SJSA1 (cell line): ENCODE results near the gene CAPN1. TPM values are rescaled to one million over a fixed set of nuclear protein-coding genes. Genes with fewer than 3 reads are reported as not detected.
"Not testable (repeated sequence)": the region's sequence is repeated elsewhere in the genome, so short reads cannot be mapped to it uniquely, and the experiment has no call there.

Experiments
- DNase-seq, 2 experiments: peaks; one replicate each; pipeline ENCODE4 v3.0.0-alpha.2; 2015 to 2020; ENCODE audit warnings: low spot score in 2 of 2, low read depth in 1 of 2
- H3K27ac ChIP-seq: fragments of 250-450 bp; sonication (Bioruptor Pico); 2 replicates; pipeline ENCODE4 v1.5.1; 2020; ENCODE audit warnings: mild to moderate bottlenecking, moderate library complexity
- H3K27me3 ChIP-seq: fragments of 250-450 bp; sonication (Bioruptor Pico); replicated peaks from 2 replicates; pipeline ENCODE4 v1.5.1; 2020; ENCODE audit warnings: mild to moderate bottlenecking, moderate library complexity
- H3K36me3 ChIP-seq: fragments of 250-450 bp; sonication (Bioruptor Pico); 2 replicates; pipeline ENCODE4 v1.5.1; 2020; ENCODE audit warnings: mild to moderate bottlenecking
- H3K4me1 ChIP-seq: fragments of 250-450 bp; sonication (Bioruptor Pico); replicated peaks from 2 replicates; pipeline ENCODE4 v1.6.1; 2021; ENCODE audit warnings: mild to moderate bottlenecking
- H3K4me3 ChIP-seq: fragments of 250-450 bp; sonication (Bioruptor Pico); 2 replicates; pipeline ENCODE4 v1.5.1; 2020; ENCODE audit warnings: mild to moderate bottlenecking
- H3K9me3 ChIP-seq: fragments of 250-450 bp; sonication (Bioruptor Pico); replicated peaks from 2 replicates; pipeline ENCODE4 v1.5.1; 2020; ENCODE audit warnings: mild to moderate bottlenecking
- total RNA-seq: library from RNA; depleted of rRNA; stranded (reverse); fragments of >200 nt; shearing (Covaris generic); gene quantifications from 2 replicates; pipeline ENCODE4 v1.2.3, GENCODE V29; 2014

The CAPN1 gene
- total RNA-seq, 1 experiment from 2014 or later: 177 TPM

DNA sequence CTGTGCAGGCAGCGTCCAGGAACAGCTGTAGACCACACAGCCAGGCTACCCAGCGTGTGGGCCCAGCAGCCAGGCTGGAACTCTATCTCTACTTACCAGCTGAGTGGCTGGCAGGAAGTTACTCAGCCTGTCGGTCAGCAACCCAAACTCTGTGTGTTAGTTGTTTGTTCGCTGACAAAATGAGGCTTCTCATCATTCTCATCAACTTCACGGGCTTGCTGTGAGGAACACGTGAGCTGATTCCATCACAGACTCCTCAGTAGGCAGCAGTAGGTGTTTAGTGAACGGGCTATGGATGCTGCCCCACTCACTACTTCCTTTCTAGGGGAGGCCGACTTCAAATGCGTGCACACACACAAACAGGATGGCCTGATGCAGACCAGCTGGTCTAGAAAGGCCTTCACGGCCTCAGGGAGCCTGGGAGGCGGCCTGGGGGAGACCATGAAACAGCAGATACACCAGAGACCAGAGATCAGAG, 12.5 kb upstream of the CAPN1 start:
- H3K27me3 ChIP-seq: no peaks in the 10 kb centered on the region
- H3K9me3 ChIP-seq: no peaks in the 10 kb centered on the region
- no peak overlapping the region for H3K4me3 ChIP-seq
- peaks cover 20% of the 10 kb centered on the region for H3K4me1 ChIP-seq
- no peaks in the 10 kb centered on the region for H3K36me3 ChIP-seq
- peak; percentile 73 to 79 for DNase-seq
- H3K27ac ChIP-seq: peak overlapping the region; percentile 66

GRCh38 chr11:65170058-65170534, 11.6 kb upstream of the CAPN1 start, which contains the start of gene SPDYC:
Gene SPDYC, plus strand, starts transcription at chr11:65170233. Its CDS starts 1,125 bp downstream, at chr11:65171358.
- Histone ChIP-seq H3K27me3 (no peaks in the 10 kb centered on the region), H3K36me3 (no peaks in the 10 kb centered on the region), H3K4me1 (peaks cover 20% of the 10 kb centered on the region), H3K9me3 (no peaks in the 10 kb centered on the region), H3K27ac (peak within 1 kb of the TSS; percentile 66), H3K4me3 (no peak within 1 kb of the TSS)
- DNase-seq: no peak

- H3K36me3 ChIP-seq: no peaks in the 10 kb centered on the region
- no peaks in the 10 kb centered on the region for H3K27me3 ChIP-seq
- no peaks in the 10 kb centered on the region for H3K9me3 ChIP-seq
- H3K4me1 ChIP-seq: peaks cover 20% of the 10 kb centered on the region
- no peak overlapping the region for H3K4me3 ChIP-seq
- DNase-seq: no peak
- no peak overlapping the region for H3K27ac ChIP-seq
Observed at GRCh38 chr11:65172600-65172999, 9.1 kb upstream of the CAPN1 start.

- not testable (repeated sequence) for H3K27ac ChIP-seq, H3K4me1 ChIP-seq, H3K4me3 ChIP-seq, H3K36me3 ChIP-seq, H3K27me3 ChIP-seq, H3K9me3 ChIP-seq
- peak in 1 of 2 experiments; percentile 47 for DNase-seq
Observed at GRCh38 chr11:65174571-65175010, 7.1 kb upstream of the CAPN1 start.

DNA sequence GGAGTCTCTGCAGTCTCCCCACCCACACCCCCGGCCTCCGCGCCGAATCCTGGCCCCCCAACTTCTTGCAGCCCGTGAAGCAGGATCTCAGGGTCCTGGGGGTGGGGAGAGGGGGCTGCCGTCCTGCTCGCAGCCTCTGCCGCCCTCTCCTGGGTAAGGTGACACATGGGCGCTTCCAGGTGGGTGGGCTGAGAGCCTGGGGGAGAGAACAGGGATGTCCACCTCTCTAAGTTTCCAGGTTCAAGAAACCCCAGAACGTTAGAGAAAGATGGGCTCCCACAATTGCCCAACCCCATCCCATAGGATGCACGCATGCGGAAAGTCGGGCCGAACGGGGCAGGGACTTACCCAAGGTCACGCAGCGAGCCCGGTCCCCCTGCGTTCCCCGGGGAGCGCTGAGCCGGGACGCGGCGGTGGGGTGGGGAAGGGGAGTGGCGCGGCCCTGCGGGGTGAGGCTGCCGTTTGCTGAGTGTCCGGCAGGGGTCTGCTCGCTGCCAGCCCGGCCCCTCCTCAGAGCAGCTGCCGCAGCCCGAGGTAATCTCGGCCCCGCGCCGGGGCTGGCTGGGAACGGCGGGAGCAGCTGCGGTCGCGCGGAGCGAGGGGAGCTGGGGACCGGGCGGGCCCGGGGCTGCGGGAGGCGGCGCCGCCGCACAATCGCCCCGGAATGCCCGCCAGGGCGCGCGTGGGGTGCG, 705 bp upstream of the CAPN1 start:
- Histone ChIP-seq H3K9me3 (no peaks in the 10 kb centered on the region; the same call in 1 of the 2 replicates), H3K27me3 (no peaks in the 10 kb centered on the region), H3K4me1 (peaks cover 22% of the 10 kb centered on the region), H3K27ac (peak overlapping the region; percentile 51), H3K4me3 (peak overlapping the region; percentile 94), H3K36me3 (peaks cover 42% of the 10 kb centered on the region)
- peak; percentile 90 for DNase-seq

DNA sequence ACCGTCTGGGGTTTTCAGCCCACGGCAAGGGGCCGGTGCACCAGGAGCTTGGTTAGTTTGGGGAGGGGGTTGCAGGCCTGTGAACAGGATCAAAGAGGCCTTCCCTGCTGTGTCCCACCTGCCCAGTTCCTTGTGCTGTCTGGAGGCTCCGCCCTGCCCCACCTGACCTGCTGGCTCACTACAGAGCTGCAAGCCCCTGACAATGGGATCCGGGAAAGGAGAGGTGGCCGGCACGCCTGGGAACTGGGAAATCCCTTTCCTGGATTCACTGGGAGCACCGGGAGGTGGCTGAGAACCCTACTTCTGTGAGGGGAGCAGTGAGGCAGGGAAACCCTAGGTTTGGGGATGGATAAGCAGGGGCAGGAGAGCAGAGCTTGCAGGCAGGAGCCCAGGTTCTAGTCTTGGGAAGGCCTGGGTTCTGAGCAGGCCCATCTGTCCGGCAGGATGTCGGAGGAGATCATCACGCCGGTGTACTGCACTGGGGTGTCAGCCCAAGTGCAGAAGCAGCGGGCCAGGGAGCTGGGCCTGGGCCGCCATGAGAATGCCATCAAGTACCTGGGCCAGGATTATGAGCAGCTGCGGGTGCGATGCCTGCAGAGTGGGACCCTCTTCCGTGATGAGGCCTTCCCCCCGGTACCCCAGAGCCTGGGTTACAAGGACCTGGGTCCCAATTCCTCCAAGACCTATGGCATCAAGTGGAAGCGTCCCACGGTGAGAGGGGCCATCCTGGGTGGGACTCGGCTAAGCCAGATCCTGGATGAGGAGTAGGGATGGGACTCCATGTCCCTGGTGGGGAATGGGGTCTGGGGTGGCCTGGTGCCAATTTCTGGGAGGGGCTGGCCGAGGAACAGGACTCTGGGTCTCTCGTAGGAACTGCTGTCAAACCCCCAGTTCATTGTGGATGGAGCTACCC, 786 bp downstream of the CAPN1 start:
- peak overlapping the region; percentile 57 for H3K27ac ChIP-seq
- H3K9me3 ChIP-seq: no peaks in the 10 kb centered on the region; the same call in 1 of the 2 replicates
- H3K4me3 ChIP-seq: peak overlapping the region; percentile 94
- peaks cover 22% of the 10 kb centered on the region for H3K4me1 ChIP-seq
- peak; percentile 54 to 65 for DNase-seq
- H3K27me3 ChIP-seq: no peaks in the 10 kb centered on the region
- H3K36me3 ChIP-seq: peaks cover 57% of the 10 kb centered on the region

DNA sequence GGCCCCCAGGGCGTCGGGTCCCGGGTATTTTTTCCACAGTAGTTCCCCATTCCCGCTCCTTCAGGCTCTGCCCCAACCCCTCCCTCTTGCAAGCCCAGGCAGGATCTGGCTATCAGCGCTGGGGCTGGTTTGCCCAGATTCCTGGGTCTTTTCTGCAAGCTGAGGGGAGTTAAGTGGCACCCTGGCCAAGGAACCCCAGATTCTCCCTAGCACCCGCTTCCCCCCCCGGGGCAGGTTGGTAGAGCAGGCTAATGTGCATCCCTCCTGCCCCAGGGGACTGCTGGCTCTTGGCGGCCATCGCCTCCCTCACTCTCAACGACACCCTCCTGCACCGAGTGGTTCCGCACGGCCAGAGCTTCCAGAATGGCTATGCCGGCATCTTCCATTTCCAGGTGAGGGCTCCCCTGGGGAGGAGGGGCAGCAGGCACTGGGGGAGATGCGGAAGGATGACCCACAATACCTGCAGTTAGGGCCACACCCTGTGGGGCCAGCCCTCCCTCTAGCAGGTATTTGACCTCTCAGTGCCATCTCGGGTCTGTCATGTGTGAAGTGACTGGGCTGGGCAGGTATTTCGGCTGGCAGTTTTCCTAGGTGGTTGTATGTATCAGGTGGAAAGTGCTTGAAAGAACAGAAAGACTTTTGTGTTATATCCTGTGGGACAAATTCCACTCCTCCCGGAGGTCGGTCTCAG, 1.6 kb downstream of the CAPN1 start:
- Histone ChIP-seq H3K4me3 (no peak overlapping the region), H3K4me1 (peaks cover 22% of the 10 kb centered on the region), H3K9me3 (no peaks in the 10 kb centered on the region; the same call in 1 of the 2 replicates), H3K36me3 (peaks cover 66% of the 10 kb centered on the region), H3K27ac (no peak overlapping the region), H3K27me3 (no peaks in the 10 kb centered on the region)
- peak in 1 of 2 experiments; percentile 51 for DNase-seq

DNA sequence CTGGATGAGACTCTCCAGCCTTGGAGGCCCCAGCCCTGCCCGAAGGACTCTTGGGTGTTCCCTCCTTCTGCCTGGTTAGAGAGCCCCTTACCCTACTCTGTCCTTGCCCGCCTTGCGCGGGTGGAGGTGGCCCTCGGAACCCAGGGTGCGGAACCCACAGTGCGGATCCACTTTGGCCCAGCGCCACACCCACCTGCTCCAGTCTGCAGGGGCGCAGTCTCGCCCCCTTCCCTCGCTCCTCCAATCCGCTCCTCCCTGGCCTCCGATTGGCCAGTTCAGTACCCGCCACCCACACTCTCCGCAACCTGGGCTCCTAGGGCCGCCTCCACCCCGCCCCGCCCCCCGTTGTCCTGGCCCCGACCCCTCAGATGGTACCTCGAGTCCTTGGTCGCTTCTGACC, 2.4 kb downstream of the CAPN1 start:
- Histone ChIP-seq H3K9me3 (no peaks in the 10 kb centered on the region; the same call in 1 of the 2 replicates), H3K27me3 (no peaks in the 10 kb centered on the region), H3K36me3 (peaks cover 72% of the 10 kb centered on the region), H3K4me1 (peaks cover 22% of the 10 kb centered on the region), H3K27ac (no peak overlapping the region), H3K4me3 (no peak overlapping the region)
- DNase-seq: no peak

- Histone ChIP-seq H3K9me3 (no peaks in the 10 kb centered on the region; the same call in 1 of the 2 replicates), H3K4me3 (no peak overlapping the region), H3K4me1 (peaks cover 22% of the 10 kb centered on the region), H3K27ac (no peak overlapping the region), H3K36me3 (peaks cover 82% of the 10 kb centered on the region), H3K27me3 (no peaks in the 10 kb centered on the region)
- DNase-seq: peak in 1 of 2 experiments; percentile 37
Observed at GRCh38 chr11:65185171-65185570, 3.4 kb downstream of the CAPN1 start.

GRCh38 chr11:65185869-65186341, 4.2 kb downstream of the CAPN1 start:
- Histone ChIP-seq H3K27ac (no peak overlapping the region), H3K36me3 (peaks cover 90% of the 10 kb centered on the region), H3K4me1 (peaks cover 17% of the 10 kb centered on the region), H3K9me3 (no peaks in the 10 kb centered on the region; the same call in 1 of the 2 replicates), H3K4me3 (no peak overlapping the region), H3K27me3 (no peaks in the 10 kb centered on the region)
- peak in 1 of 2 experiments; percentile 54 for DNase-seq

DNA sequence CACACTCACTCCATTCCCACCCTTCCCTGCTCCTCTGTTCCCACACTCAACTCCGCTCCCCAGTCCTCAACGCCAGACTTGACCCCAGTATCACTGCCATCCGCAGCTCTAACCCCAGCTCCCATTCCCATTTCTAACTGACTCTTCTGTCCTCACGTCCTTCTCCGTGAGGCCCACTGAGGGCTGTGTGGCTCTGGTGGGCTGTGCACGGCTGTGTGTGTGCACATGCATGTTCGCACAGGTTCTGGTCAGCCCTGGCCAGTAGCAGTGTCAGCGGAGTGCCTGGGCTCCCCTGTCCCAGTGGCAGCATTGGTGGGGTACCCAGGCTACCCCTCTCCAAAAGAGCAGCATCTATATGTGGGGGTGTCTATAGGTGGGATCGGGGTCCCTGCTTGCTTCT, 5.0 kb downstream of the CAPN1 start:
- Histone ChIP-seq H3K4me3 (no peak overlapping the region), H3K27me3 (no peaks in the 10 kb centered on the region), H3K9me3 (no peaks in the 10 kb centered on the region), H3K36me3 (peaks cover 93% of the 10 kb centered on the region), H3K4me1 (peaks cover 12% of the 10 kb centered on the region), H3K27ac (no peak overlapping the region)
- DNase-seq: peak in 1 of 2 experiments; percentile 47

GRCh38 chr11:65187146-65187675, 5.5 kb downstream of the CAPN1 start:
- peak in 1 of 2 experiments; percentile 55 for DNase-seq
- peaks cover 9% of the 10 kb centered on the region for H3K4me1 ChIP-seq
- H3K36me3 ChIP-seq: peaks cover 91% of the 10 kb centered on the region
- H3K27me3 ChIP-seq: no peaks in the 10 kb centered on the region
- no peak overlapping the region for H3K4me3 ChIP-seq
- H3K27ac ChIP-seq: no peak overlapping the region
- H3K9me3 ChIP-seq: no peaks in the 10 kb centered on the region
